ENCODE results near the gene IGFBP1.

Gene IGFBP1

GRCh38 chr7:45909561-45909960 is 21.3 kb downstream of the IGFBP1 start:
- DNase-seq = no peak

- no peak for DNase-seq
Measured at GRCh38 chr7:45910855-45911254, 22.6 kb downstream of the IGFBP1 start.

- peak; percentile 73 for DNase-seq
Measured at GRCh38 chr7:45911311-45911710, 23.0 kb downstream of the IGFBP1 start.

- DNase-seq = no peak
Measured at GRCh38 chr7:45912972-45913371, 24.7 kb downstream of the IGFBP1 start.

GRCh38 chr7:45914911-45915310 is 26.6 kb downstream of the IGFBP1 start:
- DNase-seq = no peak

- no peak for DNase-seq
Measured at GRCh38 chr7:45915606-45916005, 27.3 kb downstream of the IGFBP1 start.

GRCh38 chr7:45917064-45917463 is 28.8 kb downstream of the IGFBP1 start:
- DNase-seq = no peak

- DNase-seq = peak; percentile 90
Measured at GRCh38 chr7:45917658-45918057, 29.4 kb downstream of the IGFBP1 start.

- DNase-seq = no peak
Measured at GRCh38 chr7:45918556-45918955, 30.3 kb downstream of the IGFBP1 start.

GRCh38 chr7:45919231-45919784 is 31.0 kb downstream of the IGFBP1 start:
- DNase-seq = no peak

- no peak for DNase-seq
Measured at GRCh38 chr7:45919993-45920459, 31.7 kb downstream of the IGFBP1 start.

- DNase-seq = peak; percentile 81
Measured at GRCh38 chr7:45920502-45921380, 32.5 kb downstream of the IGFBP1 start, which contains the start of gene IGFBP3. Gene IGFBP3, minus strand, starts transcription at chr7:45921272. Its CDS starts 132 bp downstream, at chr7:45921140.

GRCh38 chr7:45921381-45921698 is 33.1 kb downstream of the IGFBP1 start:
- no peak for DNase-seq

GRCh38 chr7:45921699-45922519 is 33.6 kb downstream of the IGFBP1 start:
- peak; percentile 92 for DNase-seq

GRCh38 chr7:45922810-45923209 is 34.5 kb downstream of the IGFBP1 start:
- no peak for DNase-seq

GRCh38 chr7:45923290-45923689 is 35.0 kb downstream of the IGFBP1 start:
- DNase-seq = peak; percentile 83

- DNase-seq = no peak
Measured at GRCh38 chr7:45923818-45924217, 35.5 kb downstream of the IGFBP1 start.

- peak; percentile 90 for DNase-seq
Measured at GRCh38 chr7:45924283-45924682, 36.0 kb downstream of the IGFBP1 start.

GRCh38 chr7:45927721-45928120 is 39.4 kb downstream of the IGFBP1 start:
- no peak for DNase-seq

- DNase-seq = no peak
Measured at GRCh38 chr7:45930967-45931366, 42.7 kb downstream of the IGFBP1 start.

GRCh38 chr7:45937301-45937700 is 49.0 kb downstream of the IGFBP1 start:
- DNase-seq = peak; percentile 56

GRCh38 chr7:45937862-45938261 is 49.6 kb downstream of the IGFBP1 start:
- no peak for DNase-seq

- peak; percentile 58 for DNase-seq
Measured at GRCh38 chr7:45938626-45939302, 50.5 kb downstream of the IGFBP1 start.
